PC-3 (cell line): ENCODE results near the gene KCTD20. TPM values are rescaled to one million over a fixed set of nuclear protein-coding genes. Genes with fewer than 3 reads are reported as not detected.

Experiments used
- ATAC-seq: fragments of 200-7000 bp; cut with Tn5 transposase; 2 replicates; pipeline ENCODE4 v1.9.1; 2020; ENCODE audit warnings: mild to moderate bottlenecking, moderate library complexity
- BruUV-seq: library from RNA; stranded (reverse); fragments of 400-500 nt; replicated peaks from 2 replicates; lab custom pipeline; 2021; lab: Mats Ljungman, UMichigan
- CTCF ChIA-PET: fragments of 300-600 bp; sonication (Branson Sonifier 250); formaldehyde crosslinking; loops from one replicate; lab custom pipeline; 2022; ENCODE audit warnings: antibody characterized with exemption; lab: Charles Lee
- POLR2A ChIA-PET: fragments of 300-600 bp; sonication (Branson Sonifier 250); formaldehyde crosslinking; loops from one replicate; lab custom pipeline; 2022; ENCODE audit warnings: antibody characterized with exemption; ENCODE audit not compliant: unreplicated experiment; lab: Charles Lee
- DNase-seq: peaks from one replicate; pipeline ENCODE4 v3.0.0-alpha.2; 2015
- H2AFZ ChIP-seq: fragments of 300-600 bp; sonication (generic); 2 replicates; pipeline ENCODE4 v1.6.0; 2016; ENCODE audit warnings: antibody characterized with exemption, low read length
- H3F3A ChIP-seq: fragments of 300-600 bp; sonication (generic); one replicate; pipeline ENCODE4 v1.6.0; 2017; ENCODE audit warnings: antibody characterized with exemption, low read length, control low read depth, mild to moderate bottlenecking; ENCODE audit not compliant: unreplicated experiment
- H3K27ac ChIP-seq: fragments of 300-600 bp; sonication (generic); 2 replicates; pipeline ENCODE4 v1.5.1; 2016; ENCODE audit warnings: mild to moderate bottlenecking, low read length
- H3K27me3 ChIP-seq: fragments of 300-600 bp; sonication (generic); 2 replicates; pipeline ENCODE4 v1.6.1; 2016; ENCODE audit warnings: low read length, mixed read lengths
- H3K36me3 ChIP-seq: fragments of 300-600 bp; sonication (generic); 2 replicates; pipeline ENCODE4 v1.6.1; 2016; ENCODE audit warnings: low read depth, mixed run types, low read length, mixed read lengths
- H3K4me1 ChIP-seq: fragments of 300-600 bp; sonication (generic); 2 replicates; pipeline ENCODE4 v1.5.1; 2016; ENCODE audit warnings: low read length; ENCODE audit not compliant: insufficient read depth
- H3K4me2 ChIP-seq: fragments of 300-600 bp; sonication (generic); 2 replicates; pipeline ENCODE4 v1.6.0; 2016; ENCODE audit warnings: low read length
- H3K4me3 ChIP-seq: fragments of 300-600 bp; sonication (generic); 2 replicates; pipeline ENCODE4 v1.5.1; 2016; ENCODE audit warnings: mild to moderate bottlenecking, low read length, mixed read lengths
- H3K79me2 ChIP-seq: fragments of 300-600 bp; sonication (generic); 2 replicates; pipeline ENCODE4 v1.6.1; 2017; ENCODE audit warnings: low read length, mixed read lengths
- H3K9ac ChIP-seq: fragments of 300-600 bp; sonication (generic); 2 replicates; pipeline ENCODE4 v1.6.0; 2016; ENCODE audit warnings: mild to moderate bottlenecking, low read length
- H3K9me2 ChIP-seq: fragments of 300-600 bp; sonication (generic); replicated peaks from 2 replicates; pipeline ENCODE4 v1.6.1; 2016; ENCODE audit warnings: mixed run types, low read length, mixed read lengths
- H3K9me3 ChIP-seq: fragments of 300-600 bp; sonication (generic); 2 replicates; pipeline ENCODE4 v1.6.1; 2016; ENCODE audit warnings: low read length, mixed read lengths
- H4K20me1 ChIP-seq: fragments of 300-600 bp; sonication (generic); 2 replicates; pipeline ENCODE4 v1.6.1; 2016; ENCODE audit warnings: low read length, mixed read lengths
- EZH2 ChIP-seq: fragments of 300-600 bp; sonication (generic); IDR thresholded peaks from one replicate; pipeline ENCODE4 v1.6.1; 2017; ENCODE audit warnings: antibody characterized with exemption, mild to moderate bottlenecking, low read length; ENCODE audit not compliant: unreplicated experiment
- EZH2phosphoT487 ChIP-seq: fragments of 300-600 bp; sonication (generic); IDR thresholded peaks from 2 replicates; pipeline ENCODE4 v1.6.1; 2018; ENCODE audit warnings: mild to moderate bottlenecking, antibody characterized with exemption, low read length, borderline replicate concordance
- intact Hi-C: fragments of 100-400 bp; cut with micrococcal nuclease; formaldehyde crosslinking; loops from 2 replicates; pipeline ENCODE4 v1.9.0; 2023
- total RNA-seq: library from RNA; depleted of rRNA; stranded (reverse); fragments of >200 nt; gene quantifications from 2 replicates; pipeline ENCODE4 v1.2.3, GENCODE V29; 2014
- TF ChIP-seq, protein P1 (sequence below): fragments of 300-600 bp; sonication (generic); conservative IDR thresholded peaks from 2 replicates; pipeline ENCODE4 v1.5.1; 2017; ENCODE audit warnings: antibody characterized with exemption, low read depth, mild to moderate bottlenecking, low read length

KCTD20 gene
- total RNA-seq, 1 experiment from 2014 or later: 26.5 TPM

DNA sequence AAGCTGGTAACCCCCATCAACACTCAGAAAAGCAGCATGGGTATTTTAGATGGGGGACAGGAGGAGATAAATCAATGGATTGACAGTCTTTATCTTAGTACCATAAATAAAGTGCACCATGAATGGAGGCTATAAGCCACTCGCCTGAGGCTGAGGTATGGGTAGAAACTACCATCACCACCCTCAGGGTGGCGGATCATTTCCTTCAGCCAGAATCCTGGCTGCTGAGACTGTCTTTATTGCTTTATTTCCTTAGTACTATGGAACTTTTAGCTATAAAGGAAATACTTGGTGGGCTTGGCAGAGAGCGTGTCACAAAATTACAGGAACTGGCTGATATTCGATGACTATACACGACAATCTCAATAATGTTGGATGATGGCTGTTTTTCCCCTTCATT lies 52.3 kb downstream of the KCTD20 start:
- H3K4me2 ChIP-seq: no peak overlapping the region
- intact Hi-C loops: no loop called here
- no peaks in the 10 kb centered on the region for H3F3A ChIP-seq
- ChIA-PET POLR2A (no interaction called here), CTCF (no interaction called here)
- ATAC-seq (no peak), DNase-seq (no peak)
- H3K27ac ChIP-seq: no peak overlapping the region
- no peak overlapping the region for H3K4me3 ChIP-seq
- H3K27me3 ChIP-seq: no peaks in the 10 kb centered on the region
- H3K36me3 ChIP-seq: peaks cover 26% of the 10 kb centered on the region
- no peaks in the 10 kb centered on the region for H3K79me2 ChIP-seq
- H3K9ac ChIP-seq: no peak overlapping the region
- H3K9me2 ChIP-seq: no peaks in the 10 kb centered on the region
- no peaks in the 10 kb centered on the region for H4K20me1 ChIP-seq
- no peaks in the 10 kb centered on the region for H3K9me3 ChIP-seq
- no peak for TF ChIP-seq EZH2phosphoT487
- TF ChIP-seq, protein P1, sequence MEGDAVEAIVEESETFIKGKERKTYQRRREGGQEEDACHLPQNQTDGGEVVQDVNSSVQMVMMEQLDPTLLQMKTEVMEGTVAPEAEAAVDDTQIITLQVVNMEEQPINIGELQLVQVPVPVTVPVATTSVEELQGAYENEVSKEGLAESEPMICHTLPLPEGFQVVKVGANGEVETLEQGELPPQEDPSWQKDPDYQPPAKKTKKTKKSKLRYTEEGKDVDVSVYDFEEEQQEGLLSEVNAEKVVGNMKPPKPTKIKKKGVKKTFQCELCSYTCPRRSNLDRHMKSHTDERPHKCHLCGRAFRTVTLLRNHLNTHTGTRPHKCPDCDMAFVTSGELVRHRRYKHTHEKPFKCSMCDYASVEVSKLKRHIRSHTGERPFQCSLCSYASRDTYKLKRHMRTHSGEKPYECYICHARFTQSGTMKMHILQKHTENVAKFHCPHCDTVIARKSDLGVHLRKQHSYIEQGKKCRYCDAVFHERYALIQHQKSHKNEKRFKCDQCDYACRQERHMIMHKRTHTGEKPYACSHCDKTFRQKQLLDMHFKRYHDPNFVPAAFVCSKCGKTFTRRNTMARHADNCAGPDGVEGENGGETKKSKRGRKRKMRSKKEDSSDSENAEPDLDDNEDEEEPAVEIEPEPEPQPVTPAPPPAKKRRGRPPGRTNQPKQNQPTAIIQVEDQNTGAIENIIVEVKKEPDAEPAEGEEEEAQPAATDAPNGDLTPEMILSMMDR: no peak
- no peak for TF ChIP-seq EZH2
- peaks cover 3% of the 10 kb centered on the region; the same call in 1 of the 2 replicates for H3K4me1 ChIP-seq
- no TSS peak for BruUV-seq
- no peak overlapping the region for H2AFZ ChIP-seq

GRCh38 chr6:36499918-36500317 lies 57.1 kb downstream of the KCTD20 start:
- Histone ChIP-seq H3F3A (no peaks in the 10 kb centered on the region), H3K27ac (peak overlapping the region; percentile 48), H3K4me1 (peaks cover 13% of the 10 kb centered on the region; the same call in 1 of the 2 replicates), H3K4me2 (no peak overlapping the region), H3K9me2 (no peaks in the 10 kb centered on the region), H3K4me3 (no peak overlapping the region), H3K27me3 (no peaks in the 10 kb centered on the region), H3K9me3 (no peaks in the 10 kb centered on the region), H3K9ac (no peak overlapping the region), H2AFZ (no peak overlapping the region), H3K79me2 (no peaks in the 10 kb centered on the region), H3K36me3 (peaks cover 21% of the 10 kb centered on the region), H4K20me1 (no peaks in the 10 kb centered on the region)
- ChIA-PET POLR2A (no interaction called here), CTCF (no interaction called here)
- TF ChIP-seq, protein P1: no peak
- TF ChIP-seq EZH2phosphoT487: no peak
- TF ChIP-seq EZH2: no peak
- peak; percentile 57; the same call in 1 of the 2 replicates for ATAC-seq
- no TSS peak for BruUV-seq
- DNase-seq: peak; percentile 73
- intact Hi-C loops: loop anchor here (2.0 kb wide), 1 partner anchor 97 kb away; no protein-coding TSS in a partner anchor

- Histone ChIP-seq H3K79me2 (no peaks in the 10 kb centered on the region), H3K36me3 (peaks cover 22% of the 10 kb centered on the region), H3K4me3 (no peak overlapping the region), H3K27ac (peak overlapping the region; percentile 19; the same call in 1 of the 2 replicates), H3K4me1 (peaks cover 13% of the 10 kb centered on the region; the same call in 1 of the 2 replicates), H4K20me1 (no peaks in the 10 kb centered on the region), H3K9me2 (no peaks in the 10 kb centered on the region), H2AFZ (no peak overlapping the region), H3K9me3 (no peaks in the 10 kb centered on the region), H3K4me2 (0 out of 2 replicates have a peak overlapping the region, but pooled peaks have one; percentile 0), H3K27me3 (no peaks in the 10 kb centered on the region), H3F3A (no peaks in the 10 kb centered on the region), H3K9ac (no peak overlapping the region)
- peak; percentile 94 for ATAC-seq
- CTCF ChIA-PET: no interaction called here
- BruUV-seq: no TSS peak
- POLR2A ChIA-PET: interaction anchor here (0.6 kb wide), 2 partner anchors 98 to 113 kb away, joined by 3 read pairs; no protein-coding TSS in a partner anchor
- intact Hi-C loops: loop anchor here (2.0 kb wide), 1 partner anchor 95 kb away; no protein-coding TSS in a partner anchor
- peak; percentile 63 for DNase-seq
- no peak for TF ChIP-seq EZH2
- TF ChIP-seq EZH2phosphoT487: no peak
- TF ChIP-seq, protein P1: no peak
Observed at GRCh38 chr6:36501686-36502085, 58.9 kb downstream of the KCTD20 start.
